Neural progenitor cell (in vitro differentiated cells): Measurements from ENCODE around the gene COL23A1. TPM values are rescaled to one million over a fixed set of nuclear protein-coding genes. Genes with fewer than 3 reads are reported as not detected.

Experiments
- DNase-seq: peaks from one replicate; pipeline ENCODE4 v3.0.0-alpha.2; 2016; ENCODE audit warnings: low spot score
- H2AFZ ChIP-seq: fragments of 200-600 bp; sonication (generic); replicated peaks from 2 replicates; pipeline ENCODE4 v1.6.1; 2016; ENCODE audit warnings: antibody characterized with exemption
- H3F3A ChIP-seq: fragments of 200-600 bp; sonication (generic); 2 replicates; pipeline ENCODE4 v1.6.1; 2016; ENCODE audit warnings: antibody characterized with exemption, low read depth
- H3K27ac ChIP-seq: fragments of 200-600 bp; sonication (generic); 2 replicates; pipeline ENCODE4 v1.5.1; 2016; ENCODE audit warnings: mild to moderate bottlenecking
- H3K27me3 ChIP-seq: fragments of 200-600 bp; sonication (generic); 2 replicates; pipeline ENCODE4 v1.6.1; 2016; ENCODE audit warnings: mild to moderate bottlenecking, moderate library complexity
- H3K36me3 ChIP-seq: fragments of 200-600 bp; sonication (generic); 2 replicates; pipeline ENCODE4 v1.5.1; 2016
- H3K4me1 ChIP-seq: fragments of 200-600 bp; sonication (generic); 2 replicates; pipeline ENCODE4 v1.6.1; 2016; ENCODE audit warnings: mixed run types
- H3K4me2 ChIP-seq: fragments of 200-600 bp; sonication (generic); 2 replicates; pipeline ENCODE4 v1.6.1; 2016
- H3K4me3 ChIP-seq: fragments of 200-600 bp; sonication (generic); 2 replicates; pipeline ENCODE4 v1.5.1; 2016
- H3K79me2 ChIP-seq: fragments of 200-600 bp; sonication (generic); 2 replicates; pipeline ENCODE4 v1.6.1; 2016; ENCODE audit warnings: low read depth
- H3K9ac ChIP-seq: fragments of 200-600 bp; sonication (generic); 2 replicates; pipeline ENCODE4 v1.6.1; 2016
- H3K9me3 ChIP-seq: fragments of 200-600 bp; sonication (generic); 2 replicates; pipeline ENCODE4 v1.5.1; 2016; ENCODE audit warnings: low read depth
- H4K20me1 ChIP-seq: fragments of 200-600 bp; sonication (generic); 2 replicates; pipeline ENCODE4 v1.6.1; 2016; ENCODE audit warnings: low read depth
- H3K27ac Mint-ChIP-seq: 3 replicates; pipeline ENCODE4 v1.8.0; 2021; ENCODE audit warnings: mixed read lengths
- H3K27me3 Mint-ChIP-seq: 2 replicates; pipeline ENCODE4 v1.8.0; 2022; ENCODE audit warnings: low read depth, mild to moderate bottlenecking, inconsistent platforms, moderate library complexity, mixed read lengths; ENCODE audit not compliant: insufficient read depth
- H3K36me3 Mint-ChIP-seq: 3 replicates; pipeline ENCODE4 v1.8.0; 2021; ENCODE audit warnings: mixed read lengths
- H3K4me1 Mint-ChIP-seq: 3 replicates; pipeline ENCODE4 v1.8.0; 2021; ENCODE audit warnings: mixed read lengths
- H3K4me3 Mint-ChIP-seq: 3 replicates; pipeline ENCODE4 v1.8.0; 2021; ENCODE audit warnings: mild to moderate bottlenecking, moderate library complexity, mixed read lengths
- H3K9me3 Mint-ChIP-seq: 3 replicates; pipeline ENCODE4 v1.8.0; 2020; ENCODE audit warnings: mixed read lengths
- EZH2 ChIP-seq: fragments of 200-600 bp; sonication (generic); IDR thresholded peaks from 2 replicates; pipeline ENCODE4 v1.6.1; 2017; ENCODE audit warnings: antibody characterized with exemption, mild to moderate bottlenecking, moderate library complexity
- EZH2phosphoT487 ChIP-seq: fragments of 200-600 bp; sonication (generic); IDR thresholded peaks from 2 replicates; pipeline ENCODE4 v1.6.1; 2017; ENCODE audit warnings: antibody characterized with exemption
- total RNA-seq: library from RNA; depleted of rRNA; stranded (reverse); fragments of >200 nt; gene quantifications from 2 replicates; pipeline ENCODE4 v1.2.3, GENCODE V29; 2015; ENCODE audit warnings: low replicate concordance
- TF ChIP-seq, protein P1 (sequence below): fragments of 200-600 bp; sonication (generic); IDR thresholded peaks from 2 replicates; pipeline ENCODE4 v1.5.1; 2017; ENCODE audit warnings: antibody characterized with exemption, mild to moderate bottlenecking

Gene COL23A1
- total RNA-seq, 1 donor from 2014 or later, result not detected

DNA sequence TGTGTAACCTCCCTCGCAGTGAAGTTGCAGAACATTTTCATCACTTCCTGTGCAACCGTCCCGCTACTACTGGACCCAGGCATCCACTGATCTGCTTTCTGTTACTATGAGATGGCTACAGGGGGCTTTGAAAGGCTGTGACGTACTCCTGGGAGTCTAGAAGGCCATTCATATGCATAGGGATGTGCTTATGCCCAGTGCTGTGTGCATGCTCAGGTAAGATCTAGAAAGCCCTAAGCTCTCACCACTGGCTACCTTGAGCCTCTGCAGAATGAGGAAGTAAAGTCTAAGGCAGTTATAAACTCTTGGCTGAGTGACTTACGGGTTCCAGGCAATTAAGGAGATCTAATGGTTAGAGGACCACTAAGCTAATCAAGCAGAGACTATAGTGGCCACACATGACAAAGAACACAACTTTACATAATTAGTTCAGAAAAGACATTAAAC lies 374.1 kb downstream of the COL23A1 start:
- Mint-ChIP-seq H3K9me3 (no peaks in the 10 kb centered on the region), H3K36me3 (peaks cover 44% of the 10 kb centered on the region)
- H3K36me3 ChIP-seq, result peaks cover 6% of the 10 kb centered on the region

DNA sequence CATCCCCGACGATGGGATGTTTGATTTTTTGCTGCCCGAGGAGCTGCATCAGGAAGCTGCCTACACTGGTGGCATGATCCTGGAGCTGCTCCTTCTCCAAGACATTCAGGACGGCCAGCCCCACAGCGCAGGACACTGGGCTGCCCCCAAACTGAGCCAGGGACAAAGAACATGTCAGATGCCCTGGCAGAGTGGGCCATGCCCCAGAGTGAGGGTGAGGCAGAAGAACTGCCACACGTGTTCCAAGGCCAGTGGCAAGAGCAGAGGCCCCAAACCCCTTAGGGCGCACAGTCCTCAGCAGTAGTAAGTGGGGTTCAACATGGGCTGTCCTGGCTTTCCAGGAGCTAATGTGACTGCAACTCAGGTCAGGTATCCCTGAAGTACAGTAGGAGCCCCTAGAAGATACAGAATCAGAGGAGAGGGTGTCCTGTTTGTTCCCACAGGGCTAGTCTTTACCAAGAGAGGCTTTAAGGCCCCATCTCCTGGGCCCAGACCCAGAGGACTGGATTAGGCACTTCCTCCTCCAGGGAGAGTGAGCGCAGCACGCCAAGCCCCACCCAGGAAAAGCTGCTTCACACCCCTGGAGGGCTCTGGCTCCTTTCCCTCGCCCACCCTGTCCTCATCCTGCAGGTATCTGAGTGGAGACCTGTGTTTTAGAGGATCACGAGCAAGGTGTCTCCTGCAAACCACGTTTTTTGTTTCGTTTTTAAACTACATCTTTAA lies 374.8 kb downstream of the COL23A1 start:
- Histone ChIP-seq H3K9me3 (no peaks in the 10 kb centered on the region), H3K4me2 (no peak overlapping the region), H3K79me2 (peaks cover 3% of the 10 kb centered on the region), H3K36me3 (peaks cover 6% of the 10 kb centered on the region), H3K4me1 (no peaks in the 10 kb centered on the region), H3K9ac (no peak overlapping the region), H3K27me3 (no peaks in the 10 kb centered on the region), H3K4me3 (no peak overlapping the region), H4K20me1 (peaks cover 53% of the 10 kb centered on the region), H3K27ac (no peak overlapping the region), H2AFZ (no peak overlapping the region), H3F3A (peaks cover 44% of the 10 kb centered on the region)
- H3K27me3 Mint-ChIP-seq, result peaks cover 9% of the 10 kb centered on the region
- H3K4me3 Mint-ChIP-seq, result no peak overlapping the region
- no peak for DNase-seq
- H3K36me3 Mint-ChIP-seq, result peaks cover 45% of the 10 kb centered on the region
- no peaks in the 10 kb centered on the region for H3K9me3 Mint-ChIP-seq
- TF ChIP-seq, protein P1, sequence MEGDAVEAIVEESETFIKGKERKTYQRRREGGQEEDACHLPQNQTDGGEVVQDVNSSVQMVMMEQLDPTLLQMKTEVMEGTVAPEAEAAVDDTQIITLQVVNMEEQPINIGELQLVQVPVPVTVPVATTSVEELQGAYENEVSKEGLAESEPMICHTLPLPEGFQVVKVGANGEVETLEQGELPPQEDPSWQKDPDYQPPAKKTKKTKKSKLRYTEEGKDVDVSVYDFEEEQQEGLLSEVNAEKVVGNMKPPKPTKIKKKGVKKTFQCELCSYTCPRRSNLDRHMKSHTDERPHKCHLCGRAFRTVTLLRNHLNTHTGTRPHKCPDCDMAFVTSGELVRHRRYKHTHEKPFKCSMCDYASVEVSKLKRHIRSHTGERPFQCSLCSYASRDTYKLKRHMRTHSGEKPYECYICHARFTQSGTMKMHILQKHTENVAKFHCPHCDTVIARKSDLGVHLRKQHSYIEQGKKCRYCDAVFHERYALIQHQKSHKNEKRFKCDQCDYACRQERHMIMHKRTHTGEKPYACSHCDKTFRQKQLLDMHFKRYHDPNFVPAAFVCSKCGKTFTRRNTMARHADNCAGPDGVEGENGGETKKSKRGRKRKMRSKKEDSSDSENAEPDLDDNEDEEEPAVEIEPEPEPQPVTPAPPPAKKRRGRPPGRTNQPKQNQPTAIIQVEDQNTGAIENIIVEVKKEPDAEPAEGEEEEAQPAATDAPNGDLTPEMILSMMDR, result no peak
- TF ChIP-seq EZH2phosphoT487 (no peak), EZH2 (no peak)
- no peaks in the 10 kb centered on the region for H3K4me1 Mint-ChIP-seq
- H3K27ac Mint-ChIP-seq, result no peak overlapping the region

More for the DNA sequence above, 374.1 kb downstream of the COL23A1 start:
- H3K9me3 ChIP-seq, result no peaks in the 10 kb centered on the region
- no peak for DNase-seq
- H3F3A ChIP-seq, result peaks cover 37% of the 10 kb centered on the region
- H3K9ac ChIP-seq, result no peak overlapping the region
- no peaks in the 10 kb centered on the region for H3K4me1 Mint-ChIP-seq
- H3K79me2 ChIP-seq, result no peaks in the 10 kb centered on the region
- H3K27me3 ChIP-seq, result no peaks in the 10 kb centered on the region
- TF ChIP-seq, protein P1, result no peak
- TF ChIP-seq EZH2phosphoT487, result no peak
- no peak for TF ChIP-seq EZH2
- no peak overlapping the region for H3K4me3 Mint-ChIP-seq
- H3K27ac ChIP-seq, result no peak overlapping the region
- H3K27ac Mint-ChIP-seq, result no peak overlapping the region
- H4K20me1 ChIP-seq, result peaks cover 46% of the 10 kb centered on the region
- peaks cover 8% of the 10 kb centered on the region for H3K27me3 Mint-ChIP-seq
- H3K4me1 ChIP-seq, result no peaks in the 10 kb centered on the region
- H2AFZ ChIP-seq, result no peak overlapping the region
- H3K4me2 ChIP-seq, result no peak overlapping the region
- H3K4me3 ChIP-seq, result no peak overlapping the region

DNA sequence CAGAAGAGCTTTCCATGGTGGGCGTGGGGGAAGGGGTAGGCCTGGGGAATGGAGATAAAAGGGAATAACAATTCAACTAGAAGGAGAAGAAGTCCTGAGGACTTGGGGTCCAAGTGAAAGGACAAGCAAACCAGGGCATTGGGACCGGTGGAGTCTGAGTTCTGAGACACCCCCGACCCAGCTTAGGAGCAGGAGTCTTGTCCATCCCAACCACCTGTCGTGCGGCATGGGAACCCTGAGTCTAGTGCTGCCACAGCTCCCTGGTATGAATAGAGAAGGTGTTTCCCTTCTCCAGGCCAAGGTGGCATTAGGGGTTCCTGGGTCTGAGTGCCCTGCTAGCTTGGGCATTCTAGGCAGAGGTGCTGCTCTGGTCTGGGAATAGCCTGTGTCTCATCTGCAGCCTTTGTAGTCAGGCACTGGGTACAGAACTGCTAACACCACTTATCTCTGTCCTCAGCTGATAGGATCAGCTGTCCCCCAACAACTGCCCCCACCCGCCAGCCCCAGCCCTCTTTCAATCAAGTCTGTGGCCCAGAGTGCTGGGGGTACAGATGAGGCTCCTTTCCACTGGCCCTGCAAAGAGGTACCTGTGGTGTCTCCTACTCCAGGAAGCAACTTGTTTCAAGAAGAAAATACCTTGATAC lies 375.9 kb downstream of the COL23A1 start:
- Mint-ChIP-seq H3K27ac (no peak overlapping the region), H3K4me3 (no peak overlapping the region), H3K4me1 (no peaks in the 10 kb centered on the region), H3K9me3 (no peaks in the 10 kb centered on the region), H3K36me3 (peaks cover 49% of the 10 kb centered on the region), H3K27me3 (peaks cover 14% of the 10 kb centered on the region)
- H3K79me2 ChIP-seq, result peaks cover 12% of the 10 kb centered on the region
- H3K36me3 ChIP-seq, result peaks cover 6% of the 10 kb centered on the region
- no peak overlapping the region for H3K27ac ChIP-seq
- H3F3A ChIP-seq, result peaks cover 54% of the 10 kb centered on the region
- H4K20me1 ChIP-seq, result peaks cover 64% of the 10 kb centered on the region
- H3K9ac ChIP-seq, result no peak overlapping the region
- no peak overlapping the region for H3K4me2 ChIP-seq
- TF ChIP-seq, protein P1, result no peak
- no peak overlapping the region for H3K4me3 ChIP-seq
- H3K9me3 ChIP-seq, result no peaks in the 10 kb centered on the region
- no peak for DNase-seq
- no peak overlapping the region for H2AFZ ChIP-seq
- H3K27me3 ChIP-seq, result no peaks in the 10 kb centered on the region
- H3K4me1 ChIP-seq, result no peaks in the 10 kb centered on the region
